CD4-positive, alpha-beta T cell (primary cell): Measurements from ENCODE around the gene PFDN5. TPM values are rescaled to one million over a fixed set of nuclear protein-coding genes. Genes with fewer than 3 reads are reported as not detected.
A peak's percentile ranks its signal among the peaks of the same experiment; 100 is the strongest.

ENCODE experiments used
- ATAC-seq: fragments of 200-7000 bp; cut with Tn5 transposase; one replicate; pipeline ENCODE4 v1.10.0; 2022; ENCODE audit warnings: mild to moderate bottlenecking; ENCODE audit not compliant: poor library complexity
- CTCF ChIA-PET: fragments of 350-600 bp; sonication (Branson Sonifier 250); formaldehyde crosslinking; loops from one replicate; lab custom pipeline; 2021; ENCODE audit warnings: antibody characterized with exemption, inconsistent platforms; lab: Charles Lee
- POLR2A ChIA-PET: fragments of 350-600 bp; sonication (Branson Sonifier 250); formaldehyde crosslinking; loops from one replicate; lab custom pipeline; 2021; ENCODE audit warnings: antibody characterized with exemption, inconsistent platforms; lab: Charles Lee
- DNase-seq, 14 experiments: peaks; one replicate each; pipeline ENCODE4 v3.0.0-alpha.2; 2013 to 2020; ENCODE audit warnings: mixed read lengths in 2 of 14
- H3K27ac ChIP-seq, 2 donors: one replicate each; pipeline versions ENCODE4 v1.5.1 to v1.7.0; 2013; ENCODE audit warnings: low read length in 2 of 2, low read depth in 1 of 2, mild to moderate bottlenecking in 1 of 2
- H3K27me3 ChIP-seq, 2 experiments: 1 replicate in 1 of 2; 2 replicates in 1 of 2; pipeline versions ENCODE4 v1.6.1 to v1.7.0; 2013; ENCODE audit warnings: low read length in 2 of 2, control low read depth in 1 of 2, mild to moderate bottlenecking in 1 of 2, moderate library complexity in 1 of 2; ENCODE audit not compliant: insufficient read depth in 2 of 2, control insufficient read depth in 1 of 2
- H3K36me3 ChIP-seq: one replicate; pipeline ENCODE4 v1.6.1; 2013; ENCODE audit warnings: low read length, control low read depth; ENCODE audit not compliant: insufficient read depth
- H3K4me1 ChIP-seq: one replicate; pipeline ENCODE4 v1.6.1; 2013; ENCODE audit warnings: low read length, control low read depth; ENCODE audit not compliant: insufficient read depth
- H3K4me3 ChIP-seq: one replicate; pipeline ENCODE4 v1.5.1; 2013; ENCODE audit warnings: mild to moderate bottlenecking, low read length, moderate library complexity
- H3K9me3 ChIP-seq, 2 experiments: 1 replicate in 1 of 2; 2 replicates in 1 of 2; pipeline versions ENCODE4 v1.6.1 to v1.7.0; 2013; ENCODE audit warnings: low read length in 2 of 2, mild to moderate bottlenecking in 2 of 2, control low read depth in 1 of 2, moderate library complexity in 1 of 2; ENCODE audit not compliant: control insufficient read depth in 1 of 2, insufficient read depth in 1 of 2
- H3K27ac Mint-ChIP-seq: one replicate; pipeline ENCODE4 v1.8.0; 2020; ENCODE audit warnings: mixed read lengths
- H3K27me3 Mint-ChIP-seq: one replicate; pipeline ENCODE4 v1.8.0; 2021; ENCODE audit warnings: mixed read lengths
- H3K36me3 Mint-ChIP-seq: one replicate; pipeline ENCODE4 v1.8.0; 2021; ENCODE audit warnings: low read depth, mixed read lengths
- H3K4me1 Mint-ChIP-seq: one replicate; pipeline ENCODE4 v1.8.0; 2021; ENCODE audit warnings: low read depth, mixed read lengths
- H3K4me3 Mint-ChIP-seq: one replicate; pipeline ENCODE4 v1.8.0; 2020; ENCODE audit warnings: mild to moderate bottlenecking, mixed read lengths
- H3K9me3 Mint-ChIP-seq: one replicate; pipeline ENCODE4 v1.8.0; 2020; ENCODE audit warnings: mixed read lengths
- intact Hi-C, 2 experiments: fragments of 100-400 bp; cut with DNase I in 1 of 2; cut with micrococcal nuclease in 1 of 2; formaldehyde crosslinking; loops; one replicate each; pipeline versions ENCODE4 v1.15.1 to v1.9.0; 2023 to 2025; cut with DNase I, micrococcal nuclease
- total RNA-seq, 174 experiments: library from RNA in 2 of 174; stranded (reverse) in 2 of 174; gene quantifications; one replicate each; pipeline ENCODE4 v1.2.3 and lab custom pipeline; 2021 to 2026
- TF ChIP-seq, protein P1 (sequence below): fragments of 200-600 bp; IDR thresholded peaks from one replicate; pipeline ENCODE4 v1.8.0; 2022; ENCODE audit warnings: antibody characterized with exemption, mild to moderate bottlenecking

Gene PFDN5
- total RNA-seq, 2 experiments from 2014 or later, result 757 to 763 TPM

DNA sequence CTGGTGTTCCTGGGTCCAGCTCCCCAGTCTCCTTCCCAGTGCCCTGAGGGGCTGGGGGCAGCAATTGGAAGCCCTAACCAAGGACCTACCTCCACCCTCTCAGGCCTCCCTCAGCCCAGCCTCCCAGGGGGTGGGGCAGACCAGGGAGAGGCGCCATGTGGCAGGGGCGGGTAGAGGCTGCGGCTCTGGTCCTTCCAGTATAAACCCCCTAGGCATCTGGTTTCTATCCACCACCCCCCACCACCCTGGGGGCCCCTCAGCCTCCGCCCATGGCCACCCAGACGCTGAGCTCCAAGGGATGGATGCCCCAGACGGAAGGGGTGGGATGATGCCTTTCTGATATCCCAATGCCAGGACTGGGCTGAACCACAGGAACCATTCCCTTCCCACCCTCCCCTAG is 43.6 kb downstream of the PFDN5 start:
- DNase-seq (no peak), ATAC-seq (no peak)
- Mint-ChIP-seq H3K36me3 (no peaks in the 10 kb centered on the region), H3K4me1 (peaks cover 13% of the 10 kb centered on the region), H3K27me3 (peaks cover 49% of the 10 kb centered on the region), H3K27ac (no peak overlapping the region), H3K9me3 (no peaks in the 10 kb centered on the region), H3K4me3 (no peak overlapping the region)
- Histone ChIP-seq H3K9me3 (no peaks in the 10 kb centered on the region), H3K4me3 (no peak overlapping the region), H3K4me1 (peaks cover 5% of the 10 kb centered on the region), H3K27ac (no peak overlapping the region), H3K36me3 (no peaks in the 10 kb centered on the region), H3K27me3 (peaks cover 31 to 49% of the 10 kb centered on the region in 2 experiments)
- TF ChIP-seq, protein P1, sequence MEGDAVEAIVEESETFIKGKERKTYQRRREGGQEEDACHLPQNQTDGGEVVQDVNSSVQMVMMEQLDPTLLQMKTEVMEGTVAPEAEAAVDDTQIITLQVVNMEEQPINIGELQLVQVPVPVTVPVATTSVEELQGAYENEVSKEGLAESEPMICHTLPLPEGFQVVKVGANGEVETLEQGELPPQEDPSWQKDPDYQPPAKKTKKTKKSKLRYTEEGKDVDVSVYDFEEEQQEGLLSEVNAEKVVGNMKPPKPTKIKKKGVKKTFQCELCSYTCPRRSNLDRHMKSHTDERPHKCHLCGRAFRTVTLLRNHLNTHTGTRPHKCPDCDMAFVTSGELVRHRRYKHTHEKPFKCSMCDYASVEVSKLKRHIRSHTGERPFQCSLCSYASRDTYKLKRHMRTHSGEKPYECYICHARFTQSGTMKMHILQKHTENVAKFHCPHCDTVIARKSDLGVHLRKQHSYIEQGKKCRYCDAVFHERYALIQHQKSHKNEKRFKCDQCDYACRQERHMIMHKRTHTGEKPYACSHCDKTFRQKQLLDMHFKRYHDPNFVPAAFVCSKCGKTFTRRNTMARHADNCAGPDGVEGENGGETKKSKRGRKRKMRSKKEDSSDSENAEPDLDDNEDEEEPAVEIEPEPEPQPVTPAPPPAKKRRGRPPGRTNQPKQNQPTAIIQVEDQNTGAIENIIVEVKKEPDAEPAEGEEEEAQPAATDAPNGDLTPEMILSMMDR, result no peak
- intact Hi-C loops, result no loop called here
- ChIA-PET CTCF (no interaction called here), POLR2A (no interaction called here)

DNA sequence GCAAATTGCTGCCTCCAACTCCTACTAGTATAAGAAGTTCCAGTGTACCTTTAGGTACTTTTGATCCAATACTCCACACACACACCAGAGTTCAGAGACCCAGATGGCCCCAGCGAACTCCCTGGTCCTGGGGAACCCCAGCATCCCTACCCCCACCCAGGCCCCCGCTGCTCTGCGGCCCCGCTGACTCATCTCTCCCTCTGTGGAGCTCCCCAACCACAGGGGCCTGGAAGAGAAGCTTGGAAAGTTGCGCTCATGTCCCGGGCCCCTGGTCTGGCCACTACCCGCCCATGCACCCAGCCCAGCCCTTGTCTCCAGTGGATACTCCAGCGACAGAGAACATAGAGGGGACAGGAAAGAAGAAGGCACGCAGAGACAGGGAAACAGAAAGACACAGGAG is 45.1 kb downstream of the PFDN5 start:
- Histone ChIP-seq H3K36me3 (no peaks in the 10 kb centered on the region), H3K4me3 (no peak overlapping the region), H3K4me1 (peaks cover 17% of the 10 kb centered on the region), H3K27ac (no peak overlapping the region), H3K9me3 (no peaks in the 10 kb centered on the region), H3K27me3 (peaks cover 29 to 40% of the 10 kb centered on the region in 2 experiments)
- POLR2A ChIA-PET, result no interaction called here
- Mint-ChIP-seq H3K4me3 (no peak overlapping the region), H3K27ac (no peak overlapping the region), H3K9me3 (no peaks in the 10 kb centered on the region), H3K4me1 (peaks cover 25% of the 10 kb centered on the region), H3K27me3 (peaks cover 34% of the 10 kb centered on the region), H3K36me3 (no peaks in the 10 kb centered on the region)
- CTCF ChIA-PET, result no interaction called here
- intact Hi-C loops, result loop anchor here in 1 of 2 experiments (5.0 kb wide), 1 partner anchor 128 kb away; no protein-coding TSS in a partner anchor
- ATAC-seq (no peak), DNase-seq (no peak)
- TF ChIP-seq, protein P1, result no peak

DNA sequence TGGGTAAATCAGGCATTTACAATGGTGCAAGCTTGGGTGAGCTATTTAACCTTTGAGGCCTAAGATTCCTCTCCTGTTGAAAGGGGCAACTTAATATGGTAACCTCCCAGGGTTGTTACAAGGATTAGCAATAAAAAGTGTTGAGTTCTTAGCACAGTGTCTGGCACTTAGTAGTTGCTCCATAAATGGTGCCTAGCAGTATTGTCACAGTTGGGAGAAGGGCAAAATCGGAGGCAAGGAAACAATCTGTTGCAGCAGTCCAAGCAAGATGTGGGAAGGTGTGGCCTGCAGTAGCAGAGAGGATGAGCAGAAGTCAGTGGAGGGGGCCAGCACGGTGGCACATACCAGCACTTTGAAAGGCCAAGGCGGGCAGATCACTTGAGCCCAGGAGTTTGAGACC is 48.1 kb downstream of the PFDN5 start:
- TF ChIP-seq, protein P1, result no peak
- intact Hi-C loops, result loop anchor here in 1 of 2 experiments (5.0 kb wide), 1 partner anchor 131 kb away; no protein-coding TSS in a partner anchor
- Mint-ChIP-seq H3K27ac (peak overlapping the region; percentile 86), H3K27me3 (peaks cover 8% of the 10 kb centered on the region), H3K4me3 (peak overlapping the region; percentile 70), H3K4me1 (peaks cover 21% of the 10 kb centered on the region), H3K9me3 (no peaks in the 10 kb centered on the region), H3K36me3 (no peaks in the 10 kb centered on the region)
- H3K27me3 ChIP-seq, result peaks cover 10% of the 10 kb centered on the region in 2 experiments
- peaks cover 15% of the 10 kb centered on the region for H3K4me1 ChIP-seq
- DNase-seq (no peak), ATAC-seq (no peak)
- no peak overlapping the region for H3K27ac ChIP-seq
- POLR2A ChIA-PET, result interaction anchor here (1.5 to 2.3 kb wide), 3 partner anchors 16 to 123 kb away, joined by 5 to 24 read pairs (median 13); partner anchors contain the start of gene SP1
- no peak overlapping the region for H3K4me3 ChIP-seq
- CTCF ChIA-PET, result interaction anchor here (0.8 to 2.6 kb wide), 2 partner anchors 9 to 78 kb away, joined by 3 to 16 read pairs; no protein-coding TSS in a partner anchor
- H3K9me3 ChIP-seq, result no peaks in the 10 kb centered on the region
- H3K36me3 ChIP-seq, result no peaks in the 10 kb centered on the region
